Thyroid gland (tissue), 4 donors: ENCODE data around the gene C3orf18. TPM values are rescaled to one million over a fixed set of nuclear protein-coding genes. Genes with fewer than 3 reads are reported as not detected.

Experiments
- DNase-seq, 2 donors: peaks; one replicate each; pipeline ENCODE4 v3.0.0-alpha.2; 2019
- H3K27ac ChIP-seq, 3 donors: fragments of 200-600 bp; sonication (generic); 1 replicate in 2 of 3; 2 replicates in 1 of 3; pipeline ENCODE4 v1.5.1; 2016 to 2019; ENCODE audit warnings: mild to moderate bottlenecking in 1 of 3, moderate library complexity in 1 of 3
- H3K27me3 ChIP-seq: fragments of 200-600 bp; sonication (generic); one replicate; pipeline ENCODE4 v1.5.1; 2019
- H3K36me3 ChIP-seq, 2 donors: fragments of 200-600 bp; sonication (generic); one replicate each; pipeline ENCODE4 v1.5.1; 2016 to 2019
- H3K4me1 ChIP-seq, 2 donors: fragments of 200-600 bp; sonication (generic); one replicate each; pipeline ENCODE4 v1.5.1; 2017 to 2019
- H3K4me3 ChIP-seq, 3 donors: fragments of 200-600 bp; sonication (generic); replicated peaks in 1 of 3; 1 replicate in 2 of 3; 2 replicates in 1 of 3; pipeline ENCODE4 v1.5.1; 2016; ENCODE audit warnings: mild to moderate bottlenecking in 1 of 3
- H3K9me3 ChIP-seq: fragments of 200-600 bp; sonication (generic); one replicate; pipeline ENCODE4 v1.5.1; 2017
- CTCF ChIP-seq, 6 experiments: fragments of 200-600 bp in 3 of 6; fragments of 450-650 bp in 3 of 6; sonication (generic) in 3 of 6; IDR thresholded peaks; one replicate each; pipeline ENCODE4 v1.5.1; 2016 to 2019; ENCODE audit warnings: antibody characterized with exemption in 6 of 6, mild to moderate bottlenecking in 2 of 6, inconsistent platforms in 1 of 6, moderate library complexity in 1 of 6
- POLR2A ChIP-seq, 2 donors: fragments of 450-650 bp; IDR thresholded peaks; one replicate each; pipeline ENCODE4 v1.6.1; 2017; ENCODE audit warnings: antibody characterized with exemption in 2 of 2, mild to moderate bottlenecking in 2 of 2, moderate library complexity in 1 of 2
- WGBS, 2 donors: methylation state at CpG; one replicate each; pipeline ENCODE4 v1.1.5; 2017; 5-methylcytosine and 5-hydroxymethylcytosine counted together
- intact Hi-C: fragments of 100-400 bp; cut with DNase I; formaldehyde crosslinking; loops from one replicate; pipeline ENCODE4 v1.15.1; 2023
- total RNA-seq, 4 donors: library from RNA; depleted of rRNA; stranded (reverse); fragments of >200 nt; gene quantifications; one replicate each; pipeline ENCODE4 v1.2.3, GENCODE V29; 2016

The C3orf18 gene
- total RNA-seq, 4 donors from 2014 or later, result 19.6 to 22.0 (median 20.3) TPM

GRCh38 chr3:50508821-50509220 is 58.7 kb downstream of the C3orf18 start:
- intact Hi-C loops, result no loop called here
- Histone ChIP-seq H3K27me3 (no peaks in the 10 kb centered on the region), H3K27ac (no peak overlapping the region), H3K4me1 (no peaks in the 10 kb centered on the region), H3K9me3 (no peaks in the 10 kb centered on the region), H3K36me3 (no peaks in the 10 kb centered on the region), H3K4me3 (no peak overlapping the region)
- no peak for DNase-seq
- TF ChIP-seq POLR2A (IDR thresholded peaks at IDR 0.05), result no peak
- TF ChIP-seq CTCF (IDR thresholded peaks at IDR 0.05), result no peak
- WGBS, 2 donors, result 70 to 80% methylated on average over 1 of the region's 1 CpG

Other genes with a start within 250 kb of the C3orf18 start
- gene HYAL2, start 245.0 kb downstream of the C3orf18 start, total RNA-seq, result 100 to 1,000 TPM; 133 to 206 (median 158) TPM
- gene TUSC2, start 239.5 kb downstream of the C3orf18 start, total RNA-seq, result 10 to 100 TPM; 28.7 to 63.7 (median 42.3) TPM
- gene RASSF1, start 226.9 kb downstream of the C3orf18 start, total RNA-seq, result 10 to 100 TPM; 18.9 to 42.6 (median 24.8) TPM
- 1 to 10 TPM; 3.6 to 8.1 (median 4.4) TPM for gene ZMYND10, start 222.0 kb downstream of the C3orf18 start, total RNA-seq
- 10 to 100 TPM; 13.4 to 30.6 (median 24.7) TPM for gene NPRL2, start 217.0 kb downstream of the C3orf18 start, total RNA-seq
- gene CYB561D2, start 216.9 kb downstream of the C3orf18 start, total RNA-seq, result 10 to 100 TPM; 23.6 to 66.0 (median 43.6) TPM
- 100 to 1,000 TPM in 1 of 4 donors, 10 to 100 TPM in 3; 70.0 to 111 (median 85.1) TPM for gene TMEM115, start 208.2 kb downstream of the C3orf18 start, total RNA-seq
- gene CACNA2D2, start 64.1 kb downstream of the C3orf18 start, total RNA-seq, result 1 to 10 TPM; 1.5 to 3.3 (median 2.9) TPM
- 10 to 100 TPM; 13.9 to 20.8 (median 17.6) TPM for gene HEMK1, start 1.8 kb upstream of the C3orf18 start, total RNA-seq
- gene CISH, start 44.0 kb upstream of the C3orf18 start, total RNA-seq, result 10 to 100 TPM; 31.0 to 78.1 (median 48.0) TPM
- 100 to 1,000 TPM in 1 of 4 donors, 10 to 100 TPM in 3; 66.1 to 147 (median 97.5) TPM for gene MAPKAPK3, start 49.4 kb upstream of the C3orf18 start, total RNA-seq
- gene DOCK3, start 107.2 kb upstream of the C3orf18 start, total RNA-seq, result 10 to 100 TPM; 15.7 to 54.2 (median 21.1) TPM